HT1080 (cell line): ENCODE measurements around the gene NCDN. TPM values are rescaled to one million over a fixed set of nuclear protein-coding genes. Genes with fewer than 3 reads are reported as not detected.
A peak's percentile ranks its signal among the peaks of the same experiment; 100 is the strongest.

Source experiments
- DNase-seq: peaks from one replicate; pipeline ENCODE4 v3.0.0-alpha.2; 2015; ENCODE audit warnings: low read depth
- total RNA-seq: library from RNA; depleted of rRNA; stranded (reverse); fragments of >200 nt; shearing (Covaris generic); gene quantifications from 2 replicates; pipeline ENCODE4 v1.2.3, GENCODE V29; 2014

The NCDN gene
- total RNA-seq, 1 experiment from 2014 or later, result 57.6 TPM

GRCh38 chr1:35554266-35555211 lies 3.1 kb upstream of the NCDN start:
- no peak for DNase-seq

GRCh38 chr1:35555212-35555584 lies 2.4 kb upstream of the NCDN start:
- no peak for DNase-seq

GRCh38 chr1:35555601-35556477 lies 1.8 kb upstream of the NCDN start:
- peak; percentile 60 for DNase-seq

- no peak for DNase-seq
Observed at GRCh38 chr1:35556484-35557117, 998 bp upstream of the NCDN start.

- DNase-seq, result no peak
Observed at GRCh38 chr1:35557118-35557610, 435 bp upstream of the NCDN start, which contains the start of gene KIAA0319L. Gene KIAA0319L (minus strand): TSS chr1:35557403. CDS start chr1:35554491, 2,912 bp downstream.

GRCh38 chr1:35558374-35559316 lies 1.0 kb downstream of the NCDN start:
- DNase-seq, result peak; percentile 14

- no peak for DNase-seq
Observed at GRCh38 chr1:35559317-35559944, 1.8 kb downstream of the NCDN start.

GRCh38 chr1:35560256-35561225 lies 2.9 kb downstream of the NCDN start:
- no peak for DNase-seq

- DNase-seq, result no peak
Observed at GRCh38 chr1:35561297-35561971, 3.8 kb downstream of the NCDN start.

- DNase-seq, result no peak
Observed at GRCh38 chr1:35561972-35562680, 4.5 kb downstream of the NCDN start.

GRCh38 chr1:35563166-35563565 lies 5.6 kb downstream of the NCDN start:
- DNase-seq, result no peak

GRCh38 chr1:35564037-35564883 lies 6.7 kb downstream of the NCDN start:
- peak; percentile 66 for DNase-seq

- no peak for DNase-seq
Observed at GRCh38 chr1:35564884-35565741, 7.5 kb downstream of the NCDN start.

GRCh38 chr1:35565742-35566133 lies 8.1 kb downstream of the NCDN start:
- DNase-seq, result no peak

GRCh38 chr1:35567947-35568558 lies 10.5 kb downstream of the NCDN start:
- DNase-seq, result no peak
